GM10847 (cell line): ENCODE results near the gene MIGA2.

Source experiments
- POLR2A ChIP-seq: IDR thresholded peaks from 2 replicates; pipeline ENCODE4 v1.6.1; 2011; ENCODE audit not compliant: insufficient read length; ENCODE audit errors: extremely low read depth

MIGA2 gene

DNA sequence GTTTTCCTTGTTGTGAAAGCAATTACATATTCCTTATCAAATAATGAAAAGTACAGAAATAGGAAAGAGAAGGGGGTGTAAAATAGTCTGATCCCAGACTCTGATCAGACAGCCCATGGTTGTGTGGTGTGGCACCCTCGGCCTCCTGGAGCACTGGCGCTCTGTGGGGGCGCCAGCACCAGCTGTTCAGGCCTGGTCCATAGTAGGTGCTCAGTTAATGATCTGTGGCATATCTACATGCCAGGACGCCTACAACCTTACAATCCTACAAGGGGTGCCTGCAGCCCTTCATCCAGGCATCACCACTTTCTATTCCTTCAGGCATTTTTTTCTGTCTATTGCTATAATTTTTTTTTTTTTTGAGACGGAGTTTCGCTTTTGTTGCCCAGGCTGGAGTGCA lies 16.6 kb downstream of the MIGA2 start:
- no peak for TF ChIP-seq POLR2A

DNA sequence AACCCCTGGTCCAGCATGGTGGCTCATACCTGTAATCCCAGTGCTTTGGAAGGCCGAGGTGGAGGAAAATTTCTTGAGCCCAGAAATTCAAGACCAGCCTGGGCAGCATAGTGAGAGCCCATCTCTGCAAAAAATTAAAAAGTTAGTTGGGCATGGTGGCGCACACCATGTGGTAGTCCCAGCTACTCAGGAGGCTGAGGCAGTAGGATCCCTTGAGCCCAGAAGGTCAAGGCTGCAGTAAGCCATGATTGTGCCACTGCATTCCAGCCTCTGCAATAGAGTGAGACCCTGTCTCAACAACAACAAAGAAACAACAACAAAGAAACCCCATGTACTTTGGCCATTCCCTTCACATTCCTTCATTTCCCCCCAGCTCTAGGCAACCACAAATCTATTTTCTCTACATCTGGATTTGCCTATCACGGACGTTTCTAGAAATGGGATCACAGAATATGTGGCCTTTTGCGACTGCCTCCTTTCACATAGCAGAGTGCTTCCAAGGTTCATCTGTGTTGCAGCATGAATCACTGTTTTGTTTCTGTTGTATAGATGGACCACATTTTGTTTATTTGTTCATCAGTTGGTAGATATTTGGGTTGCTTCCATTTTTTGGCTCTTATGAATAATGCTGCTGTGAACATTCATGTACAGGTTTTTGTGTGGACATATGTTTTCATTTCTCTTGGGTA lies 17.9 kb downstream of the MIGA2 start:
- no peak for TF ChIP-seq POLR2A

DNA sequence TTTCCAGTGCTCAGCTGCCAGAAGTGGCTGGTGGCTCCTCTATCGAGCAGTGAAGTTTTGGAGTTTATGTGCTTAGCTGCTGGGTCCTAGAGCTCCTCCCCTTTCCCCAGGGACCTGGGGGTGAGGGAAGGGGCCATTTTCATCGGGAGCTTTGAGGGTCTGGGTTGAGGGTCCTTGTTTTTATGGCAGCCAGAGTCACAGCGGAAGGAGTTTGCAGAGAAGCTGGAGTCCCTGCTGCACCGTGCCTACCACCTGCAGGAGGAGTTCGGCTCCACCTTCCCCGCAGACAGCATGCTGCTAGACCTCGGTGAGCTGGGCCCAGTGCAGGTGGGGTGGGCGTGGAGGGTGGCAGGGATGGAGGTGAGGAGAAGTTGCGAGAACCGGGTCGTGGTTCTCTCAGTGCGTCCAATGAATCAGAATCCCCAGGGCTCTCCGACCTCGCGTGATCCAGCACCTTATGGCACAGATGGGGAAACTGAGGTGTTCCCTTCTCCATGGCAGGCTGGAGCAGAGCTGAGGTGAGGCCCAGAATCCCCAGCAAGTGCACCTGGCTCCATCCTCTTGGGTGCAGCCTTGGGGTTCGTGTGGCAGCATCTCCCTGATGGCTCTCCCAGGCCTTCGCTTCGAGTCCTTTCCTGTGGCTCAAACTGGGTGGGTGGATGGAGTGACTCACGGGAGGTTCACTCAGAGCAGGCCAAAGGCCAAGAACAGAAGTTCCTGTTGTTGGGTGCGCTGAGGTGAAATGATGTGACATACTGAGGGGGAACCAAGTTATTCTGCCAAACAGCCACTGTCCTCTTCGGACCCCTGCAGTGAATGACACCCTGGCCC lies 22.8 kb downstream of the MIGA2 start:
- no peak for TF ChIP-seq POLR2A

DNA sequence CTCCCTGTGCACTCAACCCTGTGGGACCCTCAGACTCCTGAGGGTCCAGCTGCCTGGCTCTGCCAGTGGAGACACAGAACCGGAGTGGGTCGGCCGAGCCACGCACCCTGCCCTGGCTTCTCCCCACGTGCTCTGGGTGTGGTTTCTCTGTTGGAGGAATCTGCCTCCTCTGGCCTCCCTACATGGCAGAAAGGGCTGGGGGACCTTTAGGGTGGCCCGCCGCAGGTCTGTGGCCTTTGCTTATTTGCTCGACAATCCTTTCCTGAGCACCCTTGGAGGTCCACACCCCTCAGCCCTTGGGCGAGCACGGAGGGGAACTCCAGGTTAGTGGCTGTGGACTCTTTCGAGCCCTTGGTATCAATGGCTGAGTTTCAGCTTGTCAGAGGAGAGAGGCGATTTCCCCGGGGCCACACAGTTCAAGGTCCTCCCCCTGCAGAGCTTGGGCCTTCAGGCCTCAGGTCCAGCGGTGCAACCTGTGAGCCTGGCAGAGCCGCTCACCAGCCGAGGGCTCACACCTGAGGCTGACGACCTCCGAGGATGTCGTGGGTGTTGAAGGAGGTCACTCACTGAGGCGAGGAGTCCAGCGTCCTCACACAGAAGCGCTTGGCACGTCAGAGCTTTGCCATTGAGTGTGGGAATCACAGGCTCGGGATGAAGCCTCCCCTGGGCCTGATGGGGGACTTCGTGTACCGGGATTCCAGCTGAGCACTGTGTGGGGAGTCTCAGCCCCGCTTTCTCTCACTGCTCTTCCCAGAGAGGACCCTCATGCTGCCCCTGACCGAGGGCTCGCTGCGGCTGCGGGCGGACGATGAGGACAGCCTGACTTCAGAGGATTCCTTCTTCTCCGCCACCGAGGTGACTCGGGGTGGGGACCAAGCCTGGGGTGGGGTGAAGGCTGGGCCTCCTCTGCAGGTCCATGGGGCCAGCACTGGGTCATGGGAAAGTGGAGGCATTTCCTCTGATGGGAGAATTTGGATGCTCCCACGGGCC lies 23.7 kb downstream of the MIGA2 start:
- TF ChIP-seq POLR2A, result no peak

DNA sequence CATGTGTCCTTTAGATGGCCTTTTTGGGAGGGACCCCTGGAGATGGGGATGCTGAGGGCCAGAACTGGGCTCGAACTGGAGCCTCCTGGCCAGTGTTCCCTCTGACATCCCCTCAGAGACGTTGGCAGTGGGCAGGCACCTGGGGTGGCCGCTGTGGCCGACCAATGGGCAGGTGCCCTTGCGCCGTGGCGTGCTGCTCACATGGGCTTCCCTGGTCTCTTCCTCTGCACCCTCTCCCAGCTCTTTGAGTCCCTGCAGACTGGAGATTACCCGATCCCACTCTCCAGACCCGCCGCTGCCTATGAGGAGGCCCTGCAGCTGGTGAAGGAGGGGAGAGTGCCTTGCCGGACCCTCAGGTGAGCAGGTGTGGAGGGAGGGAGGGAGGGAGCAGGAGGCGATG lies 24.6 kb downstream of the MIGA2 start:
- TF ChIP-seq POLR2A, result no peak

DNA sequence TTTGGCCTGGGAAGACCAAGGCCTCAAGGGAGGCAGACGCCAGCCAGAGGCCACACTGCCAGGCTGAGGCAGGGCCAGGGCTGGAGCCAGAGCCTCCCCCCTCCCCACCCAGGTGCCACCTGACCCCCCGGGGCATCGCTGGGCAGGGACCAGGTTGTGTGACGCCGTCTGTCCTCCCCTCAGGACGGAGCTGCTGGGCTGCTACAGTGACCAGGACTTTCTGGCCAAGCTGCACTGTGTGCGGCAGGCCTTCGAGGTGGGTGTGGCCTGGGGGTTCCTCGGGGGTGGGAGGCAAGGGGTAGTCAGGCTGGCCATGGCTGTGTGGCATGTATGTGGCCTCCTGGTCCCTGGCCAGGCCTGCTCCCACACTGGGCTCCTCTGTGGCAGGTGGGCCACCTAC lies 26.6 kb downstream of the MIGA2 start:
- no peak for TF ChIP-seq POLR2A

DNA sequence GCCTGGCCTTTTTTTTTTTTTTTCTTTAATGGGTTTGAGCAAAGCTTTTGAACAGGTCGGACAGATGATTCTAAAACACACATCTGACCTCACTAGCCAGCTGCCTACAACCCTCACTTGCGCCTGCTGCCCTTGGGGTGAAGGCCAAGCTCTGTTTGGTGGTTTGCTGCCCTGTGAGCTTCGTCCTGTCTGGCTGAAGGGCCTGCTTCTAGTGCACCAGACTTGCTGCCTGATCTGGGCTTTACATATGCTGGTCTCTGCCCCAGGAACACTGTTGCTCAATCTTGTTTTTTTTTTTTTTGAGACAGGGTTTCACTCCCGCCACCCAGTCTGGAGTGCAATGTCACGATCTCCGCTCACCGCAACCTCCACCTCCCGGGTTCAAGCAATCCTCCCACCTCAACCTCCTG lies 28.1 kb downstream of the MIGA2 start:
- no peak for TF ChIP-seq POLR2A

DNA sequence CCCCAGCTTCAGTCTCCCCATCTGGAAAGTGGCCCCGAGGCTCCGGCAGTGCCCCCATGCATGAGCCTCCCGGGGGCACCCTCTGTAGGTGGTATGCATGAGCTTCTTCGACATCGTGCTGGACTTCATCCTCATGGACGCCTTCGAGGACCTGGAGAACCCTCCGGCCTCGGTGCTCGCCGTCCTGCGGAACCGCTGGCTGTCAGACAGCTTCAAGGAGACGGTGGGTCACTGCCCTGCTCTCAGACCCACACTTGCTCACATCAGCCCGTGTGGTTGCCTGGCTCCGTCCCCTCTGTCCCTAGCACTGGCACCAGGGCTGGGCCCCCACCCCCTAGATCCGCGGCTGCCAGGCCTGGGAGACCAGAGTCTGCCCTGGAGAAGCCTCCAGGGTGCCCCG lies 31.7 kb downstream of the MIGA2 start:
- TF ChIP-seq POLR2A, result no peak

DNA sequence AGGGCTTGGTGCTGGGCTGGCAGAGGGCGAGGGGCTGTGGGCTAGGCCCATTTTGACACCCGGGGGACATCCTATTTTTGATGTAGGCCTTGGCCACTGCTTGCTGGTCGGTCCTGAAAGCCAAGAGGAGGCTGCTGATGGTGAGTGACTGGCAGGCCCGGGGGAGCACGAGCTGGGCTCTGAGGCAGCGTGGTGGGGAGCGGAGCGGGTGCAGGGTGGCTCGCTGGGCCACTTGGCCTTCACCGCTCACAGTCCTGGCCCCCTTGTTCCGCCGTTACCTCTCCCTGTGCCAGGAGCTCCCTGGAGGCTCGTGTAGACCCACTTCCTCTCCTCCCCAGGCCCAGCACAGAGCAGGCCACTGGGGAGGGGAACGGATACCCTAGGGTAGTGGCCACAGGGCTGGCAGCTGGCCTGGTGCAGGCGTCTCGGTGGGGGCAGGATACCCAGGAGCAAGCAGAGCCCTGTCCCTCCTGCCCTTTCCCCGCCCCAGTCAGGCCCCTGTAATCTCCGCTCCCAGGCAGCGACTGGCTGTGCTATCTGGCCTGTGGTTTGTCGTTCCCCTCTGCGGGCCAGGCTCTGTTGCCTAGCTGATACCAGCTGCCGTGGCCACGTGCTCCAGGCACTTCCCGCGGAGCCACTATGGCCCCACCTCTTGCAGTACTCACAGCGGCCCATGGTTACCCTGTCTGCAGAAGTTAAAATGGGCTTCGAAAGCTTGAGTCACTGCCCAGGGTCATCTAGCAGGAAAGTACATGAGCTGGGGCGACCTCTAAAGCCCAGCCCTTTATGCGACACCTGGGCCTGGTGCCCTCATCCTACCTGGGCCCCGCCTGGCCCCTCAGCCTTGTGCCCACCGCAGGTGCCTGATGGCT lies 32.8 kb downstream of the MIGA2 start:
- no peak for TF ChIP-seq POLR2A

DNA sequence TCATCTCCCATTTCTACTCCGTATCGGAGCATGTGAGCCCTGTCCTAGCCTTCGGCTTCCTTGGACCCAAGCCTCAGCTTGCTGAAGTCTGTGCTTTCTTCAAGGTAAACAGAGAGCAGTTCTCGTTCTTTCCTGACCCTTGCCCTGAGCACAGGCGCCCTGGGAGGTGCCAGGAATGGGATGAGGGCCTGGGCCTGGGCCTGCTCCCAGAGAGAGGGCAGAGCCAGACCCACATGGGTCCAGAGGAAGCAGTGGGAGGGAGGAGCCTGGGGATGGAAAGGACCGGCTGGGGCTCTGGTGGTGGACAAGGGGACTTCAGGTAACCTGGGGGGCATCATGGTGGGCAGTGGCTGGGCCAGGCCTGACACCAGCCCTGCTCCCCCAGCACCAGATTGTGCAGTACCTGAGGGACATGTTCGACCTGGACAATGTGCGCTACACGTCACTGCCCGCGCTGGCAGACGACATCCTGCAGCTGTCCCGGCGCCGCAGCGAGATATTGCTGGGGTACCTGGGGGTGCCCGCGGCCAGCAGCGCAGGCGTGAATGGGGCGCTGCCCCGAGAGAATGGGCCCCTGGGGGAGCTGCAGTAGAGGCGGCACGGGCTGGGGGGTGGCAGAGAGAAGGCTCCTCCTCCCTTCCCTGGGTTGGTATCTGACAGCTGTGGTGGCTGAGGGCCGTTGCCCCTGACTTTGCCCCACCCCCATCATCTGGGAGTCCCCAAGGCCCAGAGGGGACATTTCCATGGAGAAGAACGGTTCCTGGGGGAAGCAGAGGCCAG lies 33.6 kb downstream of the MIGA2 start:
- no peak for TF ChIP-seq POLR2A

DNA sequence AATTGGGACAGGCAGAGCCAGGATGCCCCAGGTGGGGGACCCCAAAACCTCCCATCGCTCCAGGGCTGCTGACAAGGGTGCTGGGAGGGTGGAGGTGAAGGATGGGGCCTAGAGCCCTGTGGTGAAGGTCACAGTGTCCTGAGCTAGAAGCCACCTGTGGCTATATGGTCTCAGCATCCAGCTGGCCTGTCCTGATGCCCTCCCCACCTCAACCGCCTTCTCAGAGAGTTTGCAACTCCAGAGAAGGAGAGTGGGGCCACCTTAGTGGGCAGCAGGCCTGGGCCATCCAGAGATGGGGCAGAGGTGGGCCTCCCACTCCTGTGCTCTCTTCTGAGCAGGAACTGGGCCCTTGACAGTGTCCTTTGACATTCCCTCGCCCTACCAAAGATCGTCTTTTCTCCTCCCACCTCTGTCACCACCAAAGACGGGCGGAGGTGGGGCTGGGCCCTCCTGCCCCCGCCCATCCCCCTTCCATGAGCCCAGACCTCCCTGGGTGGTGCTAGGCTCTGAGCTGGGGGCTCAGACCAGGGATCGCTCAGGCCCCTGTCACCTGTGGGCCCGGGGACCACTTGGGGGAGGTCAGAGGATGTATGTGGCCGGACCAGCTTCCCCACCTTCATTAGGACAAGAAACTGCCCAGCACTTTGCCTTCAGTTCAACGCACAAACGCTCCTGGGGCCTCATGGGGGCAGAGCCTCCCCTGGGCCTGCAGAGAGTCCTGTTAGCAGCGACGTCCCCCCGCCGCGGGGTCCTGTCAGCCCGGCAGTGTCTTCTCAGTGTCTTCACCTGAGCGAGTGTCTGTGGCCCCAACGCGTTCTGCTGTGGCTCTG lies 34.5 kb downstream of the MIGA2 start:
- no peak for TF ChIP-seq POLR2A

DNA sequence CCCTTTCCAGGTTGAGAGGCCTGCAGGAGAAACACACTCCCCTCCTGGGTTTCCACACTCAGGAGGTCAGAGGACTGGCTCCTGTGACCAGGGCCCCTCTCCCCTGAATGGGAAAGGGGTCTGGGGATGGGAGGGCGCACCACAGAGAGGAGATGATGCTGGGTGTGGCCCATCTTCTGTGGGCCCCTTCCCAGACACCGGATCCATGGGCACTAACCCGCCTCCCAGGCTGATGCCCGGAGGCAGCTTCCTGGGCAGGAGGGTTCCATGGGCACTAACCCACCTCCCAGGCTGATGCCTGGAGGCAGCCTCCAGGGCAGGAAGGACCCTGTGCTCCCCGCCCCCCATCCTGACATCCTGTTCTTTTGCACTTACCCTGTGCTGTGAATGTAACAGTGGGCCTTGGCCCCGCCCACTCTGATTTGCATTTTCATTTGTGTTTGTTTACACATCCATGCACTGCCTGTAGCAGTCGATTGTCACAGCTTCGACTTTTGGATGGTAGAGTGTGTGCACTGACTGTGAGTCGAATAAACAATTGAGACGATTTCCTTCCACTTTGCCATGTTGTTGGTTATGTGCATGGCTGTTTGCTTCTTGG lies 35.2 kb downstream of the MIGA2 start:
- TF ChIP-seq POLR2A, result no peak
